ENCODE data around the gene PLXNA2.

PLXNA2 gene

GRCh38 chr1:208112401-208112800, 131.8 kb downstream of the PLXNA2 start:
- no peak for DNase-seq

GRCh38 chr1:208111646-208112190, 132.5 kb downstream of the PLXNA2 start:
- no peak for DNase-seq

- DNase-seq = no peak
These were observed 133.9 kb downstream of the PLXNA2 start for GRCh38 chr1:208110296-208110695.

- peak; percentile 90 for DNase-seq
These were observed 135.4 kb downstream of the PLXNA2 start for GRCh38 chr1:208108646-208109330.

GRCh38 chr1:208108213-208108608, 136.0 kb downstream of the PLXNA2 start:
- no peak for DNase-seq

- DNase-seq = no peak
These were observed 136.6 kb downstream of the PLXNA2 start for GRCh38 chr1:208107425-208108212.

GRCh38 chr1:208106218-208106617, 138.0 kb downstream of the PLXNA2 start:
- no peak for DNase-seq

GRCh38 chr1:208105756-208106155, 138.4 kb downstream of the PLXNA2 start:
- no peak for DNase-seq

GRCh38 chr1:208103597-208104513, 140.3 kb downstream of the PLXNA2 start:
- DNase-seq = no peak

GRCh38 chr1:208101661-208102431, 142.3 kb downstream of the PLXNA2 start:
- peak; percentile 83 for DNase-seq

GRCh38 chr1:208100906-208101305, 143.3 kb downstream of the PLXNA2 start:
- DNase-seq = no peak

GRCh38 chr1:208100106-208100505, 144.1 kb downstream of the PLXNA2 start:
- no peak for DNase-seq

GRCh38 chr1:208098773-208099172, 145.4 kb downstream of the PLXNA2 start:
- DNase-seq = no peak

- DNase-seq = peak; percentile 5
These were observed 150.1 kb downstream of the PLXNA2 start for GRCh38 chr1:208093754-208094719.

GRCh38 chr1:208093046-208093445, 151.1 kb downstream of the PLXNA2 start:
- no peak for DNase-seq

- DNase-seq = no peak
These were observed 153.5 kb downstream of the PLXNA2 start for GRCh38 chr1:208090388-208091301.

GRCh38 chr1:208089761-208090370, 154.3 kb downstream of the PLXNA2 start:
- DNase-seq = no peak

- DNase-seq = no peak
These were observed 155.0 kb downstream of the PLXNA2 start for GRCh38 chr1:208089149-208089548.

GRCh38 chr1:208088319-208088718, 155.9 kb downstream of the PLXNA2 start:
- no peak for DNase-seq
